ENCODE data around the gene ZDHHC14.
"Not testable (repeated sequence)": the region's sequence is repeated elsewhere in the genome, so short reads cannot be mapped to it uniquely, and the experiment has no call there.

- not testable (repeated sequence) for TF ChIP-seq CTCF, POLR2A (IDR thresholded peaks at IDR 0.05)
These were observed 43.7 kb upstream of the ZDHHC14 start for GRCh38 chr6:157337276-157337675.

All from thyroid gland (tissue), 4 donors.